Psoas muscle (tissue), 8 donors: ENCODE data around the gene MORN1. TPM values are rescaled to one million over a fixed set of nuclear protein-coding genes. Genes with fewer than 3 reads are reported as not detected.
A peak's percentile ranks its signal among the peaks of the same experiment; 100 is the strongest.

Source experiments
- ATAC-seq, 4 donors: fragments of 200-7000 bp; cut with Tn5 transposase; one replicate each; pipeline ENCODE4 v1.9.1; 2020; ENCODE audit warnings: moderate library complexity in 3 of 4, mild to moderate bottlenecking in 2 of 4
- DNase-seq, 2 donors: peaks; one replicate each; pipeline ENCODE4 v3.0.0-alpha.2; 2020
- H3K27ac ChIP-seq: fragments of 200-600 bp; one replicate; pipeline ENCODE4 v1.8.0; 2022
- H3K27me3 ChIP-seq, 3 donors: fragments of 200-600 bp in 1 of 3; one replicate each; pipeline versions ENCODE4 v1.6.1 to v1.8.0; 2013 to 2022; ENCODE audit warnings: low read length in 2 of 3, mild to moderate bottlenecking in 2 of 3, moderate library complexity in 1 of 3; ENCODE audit not compliant: insufficient read depth in 3 of 3
- H3K36me3 ChIP-seq, 2 donors: fragments of 200-600 bp in 1 of 2; one replicate each; pipeline versions ENCODE4 v1.6.1 to v1.8.0; 2013 to 2022; ENCODE audit warnings: low read depth in 1 of 2, mild to moderate bottlenecking in 1 of 2, moderate library complexity in 1 of 2; ENCODE audit not compliant: insufficient read depth in 1 of 2
- H3K4me1 ChIP-seq: fragments of 200-600 bp; one replicate; pipeline ENCODE4 v1.8.0; 2022
- H3K4me3 ChIP-seq: fragments of 200-600 bp; one replicate; pipeline ENCODE4 v1.8.0; 2022; ENCODE audit warnings: mild to moderate bottlenecking
- H3K9me3 ChIP-seq: fragments of 200-600 bp; one replicate; pipeline ENCODE4 v1.8.0; 2022
- whole genome bisulfite sequencing, 3 donors: extraction: QIAGEN DNeasy Blood & Tissue Kit; methylation state at CpG; one replicate each; pipeline versions ENCODE4 v1.1.6 to v1.1.7; 2013; 5-methylcytosine and 5-hydroxymethylcytosine counted together
- intact Hi-C, 2 donors: fragments of 100-400 bp; cut with DNase I; formaldehyde crosslinking; loops; one replicate each; pipeline versions ENCODE4 v1.11.0 to v1.14.2; 2022
- polyA plus RNA-seq, 3 donors: library from polyadenylated mRNA; stranded (reverse); fragments of 200-250 nt; gene quantifications; one replicate each; pipeline ENCODE4 v1.2.3, GENCODE V29; 2013
- total RNA-seq, 4 donors: library from RNA; stranded (reverse); fragmentation: NEBNext Ultra II Directional in 2 of 4; extraction: Animal tissue kit (Norgen Biotek cat#: 25700) in 2 of 4; gene quantifications; one replicate each; pipeline versions ENCODE4 v1.2.1 to v1.2.4, GENCODE V29; 2021 to 2023
- TF ChIP-seq, protein P1 (sequence below): fragments of 200-600 bp; IDR thresholded peaks from one replicate; pipeline ENCODE4 v1.8.0; 2022; ENCODE audit warnings: antibody characterized with exemption
- donor health status: healthy with polysubstance abuse.
- donor health status: DM: no; HTN: no; CAD: no; lungs with moderate emphysema.
- donor health status: Bipolar disorder and iron deficiency.
- donor health status: healthy.
- donor health status: DM: yes; HTN: yes; CAD: no.
- donor health status: DM: no; HTN: no; CAD: no.
- donor health status: DM: no; HTN: no; CAD: no.
- donor health status: DM: yes; HTN: yes; CAD: no.

MORN1 gene
- total and polyA plus RNA-seq, 7 donors: 1.2 to 7.3 (median 4.2) TPM

DNA sequence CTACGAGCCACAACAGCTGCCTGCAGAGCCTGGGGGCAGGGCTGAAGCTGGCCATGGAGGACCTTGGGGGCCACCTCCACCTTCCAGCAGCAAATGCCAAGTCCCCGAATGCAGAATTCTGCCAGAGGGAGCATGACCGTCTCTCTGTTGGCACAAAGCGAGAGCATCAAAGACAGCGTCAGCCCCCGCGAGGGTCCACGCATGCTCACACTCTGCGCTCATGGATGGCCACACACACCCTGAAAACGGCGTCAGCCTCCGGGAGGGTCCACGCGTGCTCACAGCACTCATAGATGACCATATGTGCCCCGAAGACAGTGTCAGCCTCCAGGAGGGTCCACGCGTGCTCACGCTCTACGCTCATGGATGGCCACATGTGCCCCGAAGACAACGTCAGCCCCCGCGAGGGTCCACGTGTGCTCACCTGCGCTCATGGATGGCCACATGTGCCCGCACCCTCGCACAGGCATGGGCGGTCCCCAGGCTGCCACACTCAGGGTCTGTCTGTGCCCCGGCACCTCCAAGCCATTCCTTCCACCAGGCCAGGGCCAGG is 46.5 kb downstream of the MORN1 start:
- Histone ChIP-seq H3K4me1 (no peaks in the 10 kb centered on the region), H3K27ac (no peak overlapping the region), H3K27me3 (no peaks in the 10 kb centered on the region), H3K9me3 (no peaks in the 10 kb centered on the region), H3K4me3 (no peak overlapping the region), H3K36me3 (no peaks in the 10 kb centered on the region)
- ATAC-seq (peak in 1 of 4 donors; percentile 36), DNase-seq (peak in 1 of 2 donors; percentile 39)
- 83 to 93% (median 89%) methylated on average over 29 of the region's 29 CpGs for WGBS, 3 donors
- TF ChIP-seq, protein P1, sequence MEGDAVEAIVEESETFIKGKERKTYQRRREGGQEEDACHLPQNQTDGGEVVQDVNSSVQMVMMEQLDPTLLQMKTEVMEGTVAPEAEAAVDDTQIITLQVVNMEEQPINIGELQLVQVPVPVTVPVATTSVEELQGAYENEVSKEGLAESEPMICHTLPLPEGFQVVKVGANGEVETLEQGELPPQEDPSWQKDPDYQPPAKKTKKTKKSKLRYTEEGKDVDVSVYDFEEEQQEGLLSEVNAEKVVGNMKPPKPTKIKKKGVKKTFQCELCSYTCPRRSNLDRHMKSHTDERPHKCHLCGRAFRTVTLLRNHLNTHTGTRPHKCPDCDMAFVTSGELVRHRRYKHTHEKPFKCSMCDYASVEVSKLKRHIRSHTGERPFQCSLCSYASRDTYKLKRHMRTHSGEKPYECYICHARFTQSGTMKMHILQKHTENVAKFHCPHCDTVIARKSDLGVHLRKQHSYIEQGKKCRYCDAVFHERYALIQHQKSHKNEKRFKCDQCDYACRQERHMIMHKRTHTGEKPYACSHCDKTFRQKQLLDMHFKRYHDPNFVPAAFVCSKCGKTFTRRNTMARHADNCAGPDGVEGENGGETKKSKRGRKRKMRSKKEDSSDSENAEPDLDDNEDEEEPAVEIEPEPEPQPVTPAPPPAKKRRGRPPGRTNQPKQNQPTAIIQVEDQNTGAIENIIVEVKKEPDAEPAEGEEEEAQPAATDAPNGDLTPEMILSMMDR: no peak
- intact Hi-C loops: no loop called here

GRCh38 chr1:2344121-2344681 is 47.2 kb downstream of the MORN1 start:
- H3K27ac ChIP-seq: no peak overlapping the region
- ATAC-seq (no peak), DNase-seq (peak in 1 of 2 donors; percentile 43)
- TF ChIP-seq, protein P1: no peak
- no peaks in the 10 kb centered on the region for H3K36me3 ChIP-seq
- no peaks in the 10 kb centered on the region for H3K9me3 ChIP-seq
- H3K4me3 ChIP-seq: no peak overlapping the region
- intact Hi-C loops: no loop called here
- no peaks in the 10 kb centered on the region for H3K4me1 ChIP-seq
- H3K27me3 ChIP-seq: no peaks in the 10 kb centered on the region
- 80 to 92% (median 89%) methylated on average over 22 to 24 of the region's 24 CpGs for WGBS, 3 donors

DNA sequence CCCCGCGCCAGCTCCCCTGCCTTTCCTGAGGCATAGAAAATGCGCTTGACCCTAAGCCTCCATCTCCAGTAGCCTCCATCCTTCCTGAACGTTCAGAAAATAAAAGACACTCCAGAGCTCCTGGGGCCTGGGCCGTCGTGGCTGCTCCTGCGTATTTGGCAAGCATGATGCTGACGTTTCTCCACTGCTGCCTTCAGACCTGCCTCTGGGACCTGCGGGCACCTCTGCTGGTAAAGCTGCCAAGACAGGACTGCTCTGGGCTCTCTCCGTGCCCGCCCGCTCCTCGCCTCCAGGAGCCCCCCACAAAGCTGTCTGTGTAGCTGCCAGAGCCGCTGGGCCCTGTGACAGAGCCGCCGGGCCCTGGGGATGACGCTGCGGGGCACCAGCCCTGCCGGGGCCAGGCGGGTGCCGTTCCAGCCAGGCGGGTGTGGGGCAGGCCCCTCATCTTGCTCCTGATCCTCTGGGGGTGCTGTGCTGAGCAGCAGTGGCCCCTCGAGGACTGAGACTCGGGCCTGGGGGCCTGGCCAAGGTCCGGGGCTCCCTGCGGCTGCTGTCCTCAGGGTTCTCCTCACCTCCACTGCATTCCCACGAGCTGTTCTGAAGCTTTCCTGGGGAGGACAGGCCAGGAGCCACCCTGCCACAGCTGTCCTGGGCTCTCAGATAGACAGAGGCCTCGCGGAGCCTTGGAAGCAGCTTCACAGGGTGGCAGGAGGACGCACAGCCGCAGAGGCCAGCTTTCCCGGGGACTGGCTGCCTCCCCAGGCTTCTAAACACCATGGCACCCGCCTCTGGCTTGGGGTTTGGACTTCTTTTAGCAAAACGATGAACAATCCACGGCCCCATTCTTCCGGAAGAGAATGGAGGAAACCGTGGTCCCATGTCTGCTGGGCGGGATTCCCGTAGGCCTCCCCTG is 48.1 kb downstream of the MORN1 start:
- H3K4me3 ChIP-seq: no peak overlapping the region
- ATAC-seq (no peak), DNase-seq (peak; percentile 6 to 45)
- no peaks in the 10 kb centered on the region for H3K27me3 ChIP-seq
- H3K27ac ChIP-seq: no peak overlapping the region
- TF ChIP-seq, protein P1: no peak
- 57 to 65% (median 58%) methylated on average over 38 to 39 of the region's 39 CpGs for WGBS, 3 donors
- intact Hi-C loops: no loop called here
- no peaks in the 10 kb centered on the region for H3K36me3 ChIP-seq
- no peaks in the 10 kb centered on the region for H3K9me3 ChIP-seq
- no peaks in the 10 kb centered on the region for H3K4me1 ChIP-seq

DNA sequence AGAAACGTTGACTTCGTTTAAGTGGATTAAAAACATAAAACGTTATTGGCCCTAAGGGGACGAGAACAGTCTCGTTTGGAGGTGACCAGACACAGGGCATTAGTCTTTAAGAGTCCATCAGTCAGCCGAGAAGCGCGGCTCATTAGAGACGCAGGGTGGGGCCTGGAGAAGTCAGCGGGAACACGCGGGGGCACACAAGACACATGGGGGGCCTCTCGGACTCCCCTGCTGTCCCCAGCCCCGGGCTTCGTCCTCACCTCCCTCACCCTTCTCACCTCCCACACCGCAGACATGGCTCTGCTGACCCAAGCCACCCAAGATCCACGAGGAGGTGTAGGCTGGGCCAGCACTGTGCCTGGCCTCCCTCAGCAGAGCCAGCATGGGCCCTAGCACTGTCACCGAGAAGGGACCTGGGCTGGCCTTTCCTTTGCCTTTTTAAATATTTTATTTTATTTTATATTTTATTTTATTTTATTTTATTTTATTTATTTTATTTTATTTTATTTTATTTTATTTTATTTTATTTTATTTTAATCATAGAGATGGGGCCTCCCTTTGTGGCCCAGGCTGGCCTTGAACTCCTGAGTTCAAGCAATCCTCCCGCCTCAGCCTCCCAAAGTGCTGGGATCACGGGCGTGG is 48.9 kb downstream of the MORN1 start:
- H3K4me3 ChIP-seq: no peak overlapping the region
- 85 to 87% (median 85%) methylated on average over 21 of the region's 21 CpGs for WGBS, 3 donors
- ATAC-seq (no peak), DNase-seq (peak; percentile 7 to 25)
- intact Hi-C loops: no loop called here
- no peaks in the 10 kb centered on the region for H3K36me3 ChIP-seq
- no peaks in the 10 kb centered on the region for H3K9me3 ChIP-seq
- H3K4me1 ChIP-seq: no peaks in the 10 kb centered on the region
- no peak overlapping the region for H3K27ac ChIP-seq
- TF ChIP-seq, protein P1: no peak
- H3K27me3 ChIP-seq: no peaks in the 10 kb centered on the region
